Ovary (tissue), 10 donors: ENCODE measurements around the gene CDK18. TPM values are rescaled to one million over a fixed set of nuclear protein-coding genes. Genes with fewer than 3 reads are reported as not detected.

Experiments used
- DNase-seq, 5 donors: peaks; one replicate each; pipeline ENCODE4 v3.0.0-alpha.2; 2019 to 2020
- H3K27ac ChIP-seq, 2 donors: fragments of 200-600 bp; one replicate each; pipeline versions ENCODE4 v1.5.1 to v1.8.0; 2019 to 2022
- H3K27me3 ChIP-seq: fragments of 200-600 bp; one replicate; pipeline ENCODE4 v1.8.0; 2022
- H3K36me3 ChIP-seq: fragments of 200-600 bp; sonication (generic); one replicate; pipeline ENCODE4 v1.5.1; 2019
- H3K4me1 ChIP-seq: one replicate; pipeline ENCODE4 v1.8.1; 2013; ENCODE audit warnings: mild to moderate bottlenecking, moderate library complexity; ENCODE audit not compliant: insufficient read depth
- H3K4me3 ChIP-seq: fragments of 200-600 bp; sonication (generic); one replicate; pipeline ENCODE4 v1.5.1; 2017
- H3K9me3 ChIP-seq, 2 donors: fragments of 200-600 bp in 1 of 2; sonication (generic) in 1 of 2; one replicate each; pipeline versions ENCODE4 v1.5.1 to v1.8.1; 2013 to 2019; ENCODE audit warnings: mild to moderate bottlenecking in 1 of 2, moderate library complexity in 1 of 2
- CTCF ChIP-seq, 3 donors: fragments of 450-650 bp in 2 of 3; fragments of 200-600 bp in 1 of 3; IDR thresholded peaks; one replicate each; pipeline versions ENCODE4 v1.5.1 to v1.8.0; 2016 to 2022; ENCODE audit warnings: antibody characterized with exemption in 3 of 3, mild to moderate bottlenecking in 1 of 3
- EP300 ChIP-seq: sonication (generic); formaldehyde crosslinking; IDR thresholded peaks from one replicate; pipeline ENCODE4 v1.6.1; 2017; ENCODE audit warnings: antibody characterized with exemption
- POLR2A ChIP-seq: fragments of 450-650 bp; IDR thresholded peaks from one replicate; pipeline ENCODE4 v1.6.1; 2017; ENCODE audit warnings: antibody characterized with exemption, mild to moderate bottlenecking, moderate library complexity
- WGBS, 3 donors: extraction: QIAGEN DNeasy Blood & Tissue Kit in 1 of 3; methylation state at CpG; one replicate each; pipeline versions ENCODE4 v1.1.5 to v1.1.7; 2013 to 2017; 5-methylcytosine and 5-hydroxymethylcytosine counted together
- intact Hi-C, 4 donors: fragments of 100-400 bp; cut with DNase I; formaldehyde crosslinking; loops; one replicate each; pipeline versions ENCODE4 v1.11.0 to v1.15.1; 2022 to 2023
- long read RNA-seq, 3 donors: library from polyadenylated mRNA in 2 of 3; unstranded in 2 of 3; transcript quantifications; one replicate each; pipeline ENCODE4 v2.0.0 and lab custom pipeline, GENCODE V29; 2021 to 2026
- polyA plus RNA-seq, 2 donors: library from polyadenylated mRNA; stranded (reverse); fragments of 200-250 nt in 1 of 2; fragments of 350-450 nt in 1 of 2; fragmentation: Illumina TruSeq in 1 of 2; extraction: RNeasy Lipid Tissue Mini Kit (QIAGEN cat#74804) in 1 of 2; gene quantifications; one replicate each; pipeline ENCODE4 v1.2.3, GENCODE V29; 2013 to 2014
- total RNA-seq, 7 donors: library from RNA; depleted of rRNA in 2 of 7; stranded (reverse); fragments of >200 nt in 2 of 7; fragmentation: NEBNext Ultra II Directional in 3 of 7; extraction: Animal tissue kit (Norgen Biotek cat#: 25700) in 3 of 7; gene quantifications; one replicate each; pipeline versions ENCODE4 v1.1.0 to v1.2.4, GENCODE V29; 2016 to 2023
- donor health status: DM: no; HTN: no; CAD: no; lungs with moderate emphysema.
- donor health status: DM: no; HTN: no; CAD: no.
- donor health status: Bipolar disorder and iron deficiency.
- donor health status: DM: yes; HTN: yes; CAD: no.
- donor health status: DM: no; HTN: no; CAD: no.
- donor health status: DM: yes; HTN: yes; CAD: no.

The CDK18 gene
- total RNA-seq = 10 to 100 TPM; 11.0 to 31.5 (median 19.6) TPM
- polyA plus RNA-seq = 10 to 100 TPM in 1 of 2 donors, 1 to 10 TPM in 1; 6.3 to 13.3 TPM
- long read RNA-seq, donor 1, partial matches to known transcripts = 4 of 14 reads
- long read RNA-seq, donor 1, other reads (novel, unspliced or antisense) = 3 of 14 reads
- long read RNA-seq, donor 2, partial matches to known transcripts = 0 of 3 reads
- long read RNA-seq, donor 2, other reads (novel, unspliced or antisense) = 0 of 3 reads
- long read RNA-seq, donor 3, partial matches to known transcripts = 8 of 27 reads
- long read RNA-seq, donor 3, other reads (novel, unspliced or antisense) = 11 of 27 reads

- Histone ChIP-seq H3K36me3 (no peaks in the 10 kb centered on the region), H3K4me3 (peak within 1 kb of the TSS; percentile 73), H3K9me3 (no peaks in the 10 kb centered on the region), H3K27ac (peak within 1 kb of the TSS; percentile 27 to 55), H3K27me3 (no peaks in the 10 kb centered on the region), H3K4me1 (peaks cover 6% of the 10 kb centered on the region)
- 3 to 5% (median 4%) methylated on average over 42 of the region's 42 CpGs for WGBS, 3 donors
- intact Hi-C loops = no loop called here
- no peak for TF ChIP-seq CTCF (IDR thresholded peaks at IDR 0.05)
- no peak for TF ChIP-seq EP300
- no peak for TF ChIP-seq POLR2A
- peak; percentile 76 to 82 (median 80) for DNase-seq
Observed at GRCh38 chr1:205504311-205505075, at the start of gene CDK18. Gene CDK18, plus strand, starts transcription at chr1:205504669. Its CDS starts 18,499 bp downstream, at chr1:205523168.

- H3K9me3 ChIP-seq = no peaks in the 10 kb centered on the region
- intact Hi-C loops = no loop called here
- H3K27me3 ChIP-seq = peaks cover 5% of the 10 kb centered on the region
- no peak overlapping the region for H3K4me3 ChIP-seq
- H3K36me3 ChIP-seq = no peaks in the 10 kb centered on the region
- no peak for DNase-seq
- no peak overlapping the region for H3K27ac ChIP-seq
- H3K4me1 ChIP-seq = peaks cover 3% of the 10 kb centered on the region
- 30 to 37% (median 35%) methylated on average over 6 of the region's 6 CpGs for WGBS, 3 donors
- TF ChIP-seq EP300 (no peak), CTCF (IDR thresholded peaks at IDR 0.05) (no peak), POLR2A (no peak)
Observed at GRCh38 chr1:205454903-205455335, 49.5 kb upstream of the CDK18 start.

- intact Hi-C loops = no loop called here
- WGBS, 3 donors = 3 to 5% (median 4%) methylated on average over 53 of the region's 53 CpGs
- H3K27me3 ChIP-seq = peaks cover 5% of the 10 kb centered on the region
- H3K27ac ChIP-seq = no peak within 1 kb of the TSS
- DNase-seq = no peak
- peaks cover 3% of the 10 kb centered on the region for H3K4me1 ChIP-seq
- TF ChIP-seq EP300 = no peak
- no peak for TF ChIP-seq CTCF (IDR thresholded peaks at IDR 0.05)
- no peak for TF ChIP-seq POLR2A
- H3K4me3 ChIP-seq = no peak within 1 kb of the TSS
- H3K36me3 ChIP-seq = no peaks in the 10 kb centered on the region
- no peaks in the 10 kb centered on the region for H3K9me3 ChIP-seq
Observed at GRCh38 chr1:205455581-205456382, 48.7 kb upstream of the CDK18 start, which contains the start of gene BLACAT1. Gene BLACAT1, minus strand, starts transcription at chr1:205456045.

- DNase-seq = no peak
- Histone ChIP-seq H3K9me3 (no peaks in the 10 kb centered on the region), H3K27me3 (peaks cover 5% of the 10 kb centered on the region), H3K27ac (no peak overlapping the region), H3K4me3 (no peak overlapping the region), H3K4me1 (peaks cover 3% of the 10 kb centered on the region), H3K36me3 (no peaks in the 10 kb centered on the region)
- WGBS, 3 donors = 0 to 2% (median 1%) methylated on average over 33 to 47 of the region's 47 CpGs
- intact Hi-C loops = no loop called here
- TF ChIP-seq POLR2A (no peak), CTCF (IDR thresholded peaks at IDR 0.05) (no peak), EP300 (no peak)
Observed at GRCh38 chr1:205456383-205456867, 48.0 kb upstream of the CDK18 start.
